GM18499 (cell line): ENCODE results near the gene TOMM6.

Experiments
- ATAC-seq: cut with Tn5 transposase; IDR thresholded peaks from one replicate; pipeline ENCODE4 v1.9.1; 2021; ENCODE audit warnings: moderate number of reproducible peaks; ENCODE audit not compliant: insufficient read depth, unreplicated experiment

Gene TOMM6

GRCh38 chr6:41787219-41787917 is at the start of gene TOMM6:
Gene TOMM6, plus strand, starts transcription at chr6:41787694. Its CDS starts 4 bp downstream, at chr6:41787698.
- peak; percentile 58 for ATAC-seq

- ATAC-seq, result no peak
Measured at GRCh38 chr6:41739041-41739440, 48.5 kb upstream of the TOMM6 start.

GRCh38 chr6:41740366-41741162 is 46.9 kb upstream of the TOMM6 start:
- ATAC-seq, result no peak

GRCh38 chr6:41741625-41742490 is 45.6 kb upstream of the TOMM6 start:
- ATAC-seq, result no peak

GRCh38 chr6:41743406-41744235 is 43.9 kb upstream of the TOMM6 start:
- no peak for ATAC-seq

GRCh38 chr6:41744236-41744787 is 43.2 kb upstream of the TOMM6 start:
- ATAC-seq, result no peak

GRCh38 chr6:41746107-41746506 is 41.4 kb upstream of the TOMM6 start:
- no peak for ATAC-seq

GRCh38 chr6:41747256-41748101 is 40.0 kb upstream of the TOMM6 start, which contains the start of gene PGC:
Gene PGC, minus strand, starts transcription at chr6:41747397. Its CDS starts 63 bp downstream, at chr6:41747334.
- ATAC-seq, result no peak

- no peak for ATAC-seq
Measured at GRCh38 chr6:41748102-41748477, 39.4 kb upstream of the TOMM6 start.

- no peak for ATAC-seq
Measured at GRCh38 chr6:41748542-41748941, 39.0 kb upstream of the TOMM6 start.

- ATAC-seq, result no peak
Measured at GRCh38 chr6:41750374-41750773, 37.1 kb upstream of the TOMM6 start.

GRCh38 chr6:41755895-41756294 is 31.6 kb upstream of the TOMM6 start:
- no peak for ATAC-seq

GRCh38 chr6:41756354-41756753 is 31.1 kb upstream of the TOMM6 start:
- ATAC-seq, result no peak

GRCh38 chr6:41757271-41757670 is 30.2 kb upstream of the TOMM6 start:
- ATAC-seq, result no peak

- ATAC-seq, result no peak
Measured at GRCh38 chr6:41757931-41758640, 29.4 kb upstream of the TOMM6 start.

GRCh38 chr6:41758641-41759035 is 28.9 kb upstream of the TOMM6 start:
- ATAC-seq, result no peak

GRCh38 chr6:41759106-41759904 is 28.2 kb upstream of the TOMM6 start:
- no peak for ATAC-seq
